ENCODE results near the gene PKNOX2.

GRCh38 chr11:125211948-125212340 lies 47.4 kb downstream of the PKNOX2 start:
- TF ChIP-seq CTCF (conservative IDR thresholded peaks at IDR 0.05) (no peak), ZFX (IDR thresholded peaks at IDR 0.05) (no peak)

Data from C4-2B (cell line).